SU-DHL-6 (cell line): Measurements from ENCODE around the gene COL6A1.

Experiments used
- H2AFZ ChIP-seq: fragments of 200-600 bp; sonication (generic); 2 replicates; pipeline ENCODE4 v1.6.1; 2014; ENCODE audit warnings: low read depth, mild to moderate bottlenecking, moderate library complexity, mixed read lengths, antibody characterized with exemption, low read length; ENCODE audit not compliant: severe bottlenecking
- H3F3A ChIP-seq: fragments of 200-600 bp; shearing (Covaris generic); 2 replicates; pipeline ENCODE4 v1.6.0; 2016; ENCODE audit warnings: antibody characterized with exemption, mild to moderate bottlenecking; ENCODE audit not compliant: insufficient read depth
- H3K27ac ChIP-seq: fragments of 200-600 bp; sonication (generic); 2 replicates; pipeline ENCODE4 v1.5.1; 2016; ENCODE audit warnings: low read depth, mild to moderate bottlenecking, low read length, moderate library complexity, mixed read lengths
- H3K27me3 ChIP-seq: fragments of 200-600 bp; sonication (generic), shearing (Covaris generic); 2 replicates; pipeline ENCODE4 v1.6.0; 2014; ENCODE audit warnings: mild to moderate bottlenecking, low read length
- H3K36me3 ChIP-seq: fragments of 200-600 bp; sonication (generic); 2 replicates; pipeline ENCODE4 v1.6.1; 2014; ENCODE audit warnings: mild to moderate bottlenecking, low read length, mixed read lengths
- H3K4me2 ChIP-seq: fragments of 300-600, 200-600 bp; shearing (Covaris generic), sonication (generic); 2 replicates; pipeline ENCODE4 v1.6.0; 2014; ENCODE audit warnings: low read length, low read depth, mild to moderate bottlenecking; ENCODE audit not compliant: poor library complexity, severe bottlenecking
- H3K4me3 ChIP-seq: fragments of 200-600 bp; sonication (generic); 2 replicates; pipeline ENCODE4 v1.5.1; 2014; ENCODE audit warnings: antibody characterized with exemption, low read length, mild to moderate bottlenecking, mixed read lengths; ENCODE audit not compliant: insufficient read depth, poor library complexity, severe bottlenecking
- H3K79me2 ChIP-seq: fragments of 200-600 bp; sonication (generic); 2 replicates; pipeline ENCODE4 v1.6.1; 2014; ENCODE audit warnings: mild to moderate bottlenecking, low read length, moderate library complexity; ENCODE audit not compliant: insufficient read depth
- H3K9ac ChIP-seq: fragments of 200-600 bp; sonication (generic); 2 replicates; pipeline ENCODE4 v1.7.0; 2014; ENCODE audit warnings: mild to moderate bottlenecking, low read length
- H3K9me2 ChIP-seq: fragments of 200-600 bp; sonication (generic); replicated peaks from 2 replicates; pipeline ENCODE4 v1.6.1; 2014; ENCODE audit warnings: low read length; ENCODE audit not compliant: insufficient read depth
- H3K9me3 ChIP-seq: fragments of 200-600 bp; sonication (generic); 2 replicates; pipeline ENCODE4 v1.6.1; 2014; ENCODE audit warnings: low read length, mixed read lengths; ENCODE audit not compliant: insufficient read depth
- H4K20me1 ChIP-seq: fragments of 200-600 bp; sonication (generic); 2 replicates; pipeline ENCODE4 v1.6.1; 2014; ENCODE audit warnings: low read depth, mild to moderate bottlenecking, antibody characterized with exemption, low read length, moderate library complexity, mixed read lengths
- CTCF ChIP-seq: fragments of 200-600 bp; sonication (generic); IDR thresholded peaks from one replicate; pipeline ENCODE4 v1.5.1; 2017; ENCODE audit warnings: antibody characterized with exemption, mild to moderate bottlenecking, low read length, moderate library complexity; ENCODE audit not compliant: insufficient read depth, poor library complexity, severe bottlenecking
- EZH2phosphoT487 ChIP-seq: fragments of 200-600 bp; sonication (generic), shearing (Covaris generic); conservative IDR thresholded peaks from 2 replicates; pipeline ENCODE4 v1.6.1; 2018; ENCODE audit warnings: mild to moderate bottlenecking, antibody characterized with exemption, low read length, moderate library complexity, mixed read lengths

The COL6A1 gene

DNA sequence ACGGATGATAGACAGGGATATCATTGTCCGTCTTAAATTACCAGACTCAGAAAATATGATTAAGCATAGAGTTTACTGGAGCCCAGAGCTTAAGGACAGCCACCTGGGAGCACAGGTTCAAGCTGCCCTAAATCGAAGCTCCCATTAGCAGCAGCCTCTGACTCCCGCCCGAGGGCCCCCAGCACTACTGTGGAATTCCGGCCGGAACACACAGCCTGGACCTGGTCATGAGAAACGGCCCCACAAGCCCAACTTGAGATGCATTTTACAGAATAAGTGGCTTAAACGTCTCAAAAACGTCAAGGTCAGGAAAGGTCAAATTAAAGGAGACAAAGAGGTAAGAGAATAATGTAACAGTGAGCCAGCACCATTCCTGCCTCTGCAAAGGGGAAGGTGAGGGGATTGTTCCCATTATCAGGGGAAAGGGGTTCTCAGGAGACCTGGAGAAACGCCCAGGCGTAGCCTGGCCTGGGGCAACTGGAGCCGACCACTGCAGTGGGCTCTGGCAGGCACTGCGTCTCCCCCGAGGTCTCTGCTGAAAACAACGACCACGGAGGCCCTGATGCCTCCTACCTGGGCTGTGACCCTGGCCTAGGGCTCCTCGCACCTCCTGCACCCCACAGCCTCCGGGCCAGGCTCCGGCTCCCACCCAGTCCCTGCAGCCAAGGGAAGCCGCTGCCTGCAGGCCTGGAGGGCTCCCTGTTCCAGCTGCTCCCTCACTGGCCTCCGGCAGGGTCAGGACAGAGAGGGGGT lies 11.5 kb upstream of the COL6A1 start:
- Histone ChIP-seq H3K27ac (no peak overlapping the region), H3K9ac (no peak overlapping the region), H3K4me2 (no peak overlapping the region)

DNA sequence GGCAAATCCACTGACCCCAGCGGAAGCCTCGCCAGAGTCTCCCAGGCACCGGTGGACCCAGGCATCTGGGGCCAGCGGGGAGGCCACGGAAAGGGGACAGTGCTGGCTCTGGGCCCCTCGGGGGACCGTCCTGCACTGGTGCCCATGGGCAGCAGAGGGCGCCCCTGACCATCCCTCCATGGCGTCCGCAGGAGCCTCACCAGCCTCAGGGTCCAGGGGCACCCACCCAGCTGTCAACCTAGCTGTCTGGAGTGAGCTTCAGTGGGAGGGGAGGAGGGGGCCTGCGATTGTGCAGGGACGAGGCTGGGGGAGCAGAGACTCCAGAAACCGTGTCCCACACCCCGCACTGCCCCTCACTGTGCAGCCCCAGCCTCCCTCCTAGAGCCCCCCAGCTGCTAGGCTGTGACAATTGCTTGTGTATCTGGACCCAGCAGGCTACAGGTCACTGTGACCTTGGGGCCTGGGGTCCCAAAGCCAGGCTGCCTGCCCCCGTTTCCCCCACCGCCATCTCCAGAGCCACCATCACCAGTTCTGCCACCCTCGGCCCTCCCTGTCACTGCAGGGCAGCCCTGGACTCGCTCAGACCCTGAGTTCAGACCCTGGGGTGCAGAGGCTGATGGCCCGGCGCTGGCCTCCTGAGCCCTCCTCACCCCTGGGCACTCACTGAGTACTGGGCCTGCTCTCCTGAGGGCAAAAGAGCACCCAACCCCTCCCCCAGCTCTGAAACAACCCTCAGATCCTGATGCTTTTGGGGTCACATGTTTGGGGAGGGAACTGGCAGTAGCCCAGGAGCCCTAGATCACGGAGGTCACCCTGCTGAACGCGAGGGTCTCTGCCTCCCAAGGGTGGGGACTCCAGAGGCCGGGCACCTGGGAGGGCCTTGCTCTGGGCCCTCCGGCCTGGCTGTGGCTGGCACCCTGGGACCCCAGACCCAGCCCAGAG lies 10.6 kb upstream of the COL6A1 start:
- no peak overlapping the region for H3K27ac ChIP-seq
- no peak overlapping the region for H2AFZ ChIP-seq
- no peaks in the 10 kb centered on the region for H3K79me2 ChIP-seq
- no peaks in the 10 kb centered on the region for H3F3A ChIP-seq
- H3K4me3 ChIP-seq: no peak overlapping the region
- H3K9me2 ChIP-seq: no peaks in the 10 kb centered on the region
- no peaks in the 10 kb centered on the region for H3K9me3 ChIP-seq
- no peaks in the 10 kb centered on the region for H4K20me1 ChIP-seq
- no peak for TF ChIP-seq EZH2phosphoT487
- TF ChIP-seq CTCF: peak; percentile 64
- no peaks in the 10 kb centered on the region for H3K27me3 ChIP-seq
- no peak overlapping the region for H3K9ac ChIP-seq
- no peaks in the 10 kb centered on the region for H3K36me3 ChIP-seq
- no peak overlapping the region for H3K4me2 ChIP-seq

More for the DNA sequence above, 11.5 kb upstream of the COL6A1 start:
- Histone ChIP-seq H3K79me2 (no peaks in the 10 kb centered on the region), H2AFZ (no peak overlapping the region), H3F3A (no peaks in the 10 kb centered on the region), H3K36me3 (no peaks in the 10 kb centered on the region), H3K27me3 (no peaks in the 10 kb centered on the region), H3K9me2 (no peaks in the 10 kb centered on the region), H3K9me3 (no peaks in the 10 kb centered on the region), H3K4me3 (no peak overlapping the region), H4K20me1 (no peaks in the 10 kb centered on the region)
- TF ChIP-seq CTCF: no peak

DNA sequence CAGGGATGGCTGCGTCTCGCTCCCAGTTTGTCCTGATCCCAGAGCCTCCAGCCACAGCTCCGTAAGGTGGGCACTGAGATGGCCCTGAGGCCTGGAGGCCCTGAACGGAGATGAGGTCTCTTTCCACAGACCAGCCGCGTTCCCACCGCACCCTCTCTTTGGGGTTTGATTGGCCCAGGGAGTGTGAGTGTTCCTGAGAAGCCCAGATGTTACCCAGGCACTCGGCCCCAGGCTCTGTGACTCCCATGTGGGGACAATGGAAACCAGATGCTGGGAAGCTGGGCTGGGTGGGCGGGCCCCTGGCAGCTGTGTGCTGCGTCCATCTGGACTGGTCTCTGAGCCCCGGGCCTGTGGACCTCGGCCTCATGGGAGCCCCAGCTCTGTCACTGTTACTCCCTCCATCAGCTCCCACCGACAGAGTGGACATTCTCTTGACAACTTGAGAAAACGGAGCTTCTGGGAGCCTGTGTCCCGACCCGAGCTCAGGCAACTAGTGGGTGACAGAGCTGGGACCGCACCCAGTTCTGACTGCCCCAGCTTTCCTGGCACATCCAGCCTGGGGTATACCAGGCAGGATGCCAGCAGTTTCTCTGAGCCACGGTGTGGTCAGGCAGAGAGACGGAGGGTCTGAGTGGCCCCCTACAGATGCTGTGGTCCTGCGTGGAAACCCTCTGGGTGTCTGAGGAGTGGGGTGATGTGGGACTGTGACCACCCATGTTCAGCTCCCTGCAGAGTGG lies 9.8 kb upstream of the COL6A1 start:
- Histone ChIP-seq H3K27ac (no peak overlapping the region), H3K4me3 (no peak overlapping the region), H3F3A (no peaks in the 10 kb centered on the region), H3K9me2 (no peaks in the 10 kb centered on the region), H3K4me2 (no peak overlapping the region), H3K27me3 (no peaks in the 10 kb centered on the region), H3K9me3 (no peaks in the 10 kb centered on the region), H2AFZ (no peak overlapping the region), H3K9ac (no peak overlapping the region), H3K36me3 (no peaks in the 10 kb centered on the region), H4K20me1 (no peaks in the 10 kb centered on the region), H3K79me2 (no peaks in the 10 kb centered on the region)
- TF ChIP-seq CTCF (no peak), EZH2phosphoT487 (no peak)
